Thyroid gland (tissue), 4 donors: Measurements from ENCODE around the gene OR52K2. TPM values are rescaled to one million over a fixed set of nuclear protein-coding genes. Genes with fewer than 3 reads are reported as not detected.

Experiments used
- DNase-seq, 2 donors: peaks; one replicate each; pipeline ENCODE4 v3.0.0-alpha.2; 2019
- H3K27ac ChIP-seq, 3 donors: fragments of 200-600 bp; sonication (generic); 1 replicate in 2 of 3; 2 replicates in 1 of 3; pipeline ENCODE4 v1.5.1; 2016 to 2019; ENCODE audit warnings: mild to moderate bottlenecking in 1 of 3, moderate library complexity in 1 of 3
- H3K27me3 ChIP-seq: fragments of 200-600 bp; sonication (generic); one replicate; pipeline ENCODE4 v1.5.1; 2019
- H3K36me3 ChIP-seq, 2 donors: fragments of 200-600 bp; sonication (generic); one replicate each; pipeline ENCODE4 v1.5.1; 2016 to 2019
- H3K4me1 ChIP-seq, 2 donors: fragments of 200-600 bp; sonication (generic); one replicate each; pipeline ENCODE4 v1.5.1; 2017 to 2019
- H3K4me3 ChIP-seq, 3 donors: fragments of 200-600 bp; sonication (generic); replicated peaks in 1 of 3; 1 replicate in 2 of 3; 2 replicates in 1 of 3; pipeline ENCODE4 v1.5.1; 2016; ENCODE audit warnings: mild to moderate bottlenecking in 1 of 3
- H3K9me3 ChIP-seq: fragments of 200-600 bp; sonication (generic); one replicate; pipeline ENCODE4 v1.5.1; 2017
- POLR2A ChIP-seq, 2 donors: fragments of 450-650 bp; IDR thresholded peaks; one replicate each; pipeline ENCODE4 v1.6.1; 2017; ENCODE audit warnings: antibody characterized with exemption in 2 of 2, mild to moderate bottlenecking in 2 of 2, moderate library complexity in 1 of 2
- WGBS, 2 donors: methylation state at CpG; one replicate each; pipeline ENCODE4 v1.1.5; 2017; 5-methylcytosine and 5-hydroxymethylcytosine counted together
- intact Hi-C: fragments of 100-400 bp; cut with DNase I; formaldehyde crosslinking; loops from one replicate; pipeline ENCODE4 v1.15.1; 2023
- total RNA-seq, 4 donors: library from RNA; depleted of rRNA; stranded (reverse); fragments of >200 nt; gene quantifications; one replicate each; pipeline ENCODE4 v1.2.3, GENCODE V29; 2016
- TF ChIP-seq, protein P1 (sequence below), 6 experiments: fragments of 200-600 bp in 3 of 6; fragments of 450-650 bp in 3 of 6; sonication (generic) in 3 of 6; IDR thresholded peaks; one replicate each; pipeline ENCODE4 v1.5.1; 2016 to 2019; ENCODE audit warnings: antibody characterized with exemption in 6 of 6, mild to moderate bottlenecking in 2 of 6, inconsistent platforms in 1 of 6, moderate library complexity in 1 of 6

Gene OR52K2
- total RNA-seq, 4 donors from 2014 or later, result not detected

GRCh38 chr11:4465407-4465806, 16.3 kb downstream of the OR52K2 start:
- whole genome bisulfite sequencing, 2 donors, result 75 to 90% methylated on average over 1 of the region's 1 CpG

DNA sequence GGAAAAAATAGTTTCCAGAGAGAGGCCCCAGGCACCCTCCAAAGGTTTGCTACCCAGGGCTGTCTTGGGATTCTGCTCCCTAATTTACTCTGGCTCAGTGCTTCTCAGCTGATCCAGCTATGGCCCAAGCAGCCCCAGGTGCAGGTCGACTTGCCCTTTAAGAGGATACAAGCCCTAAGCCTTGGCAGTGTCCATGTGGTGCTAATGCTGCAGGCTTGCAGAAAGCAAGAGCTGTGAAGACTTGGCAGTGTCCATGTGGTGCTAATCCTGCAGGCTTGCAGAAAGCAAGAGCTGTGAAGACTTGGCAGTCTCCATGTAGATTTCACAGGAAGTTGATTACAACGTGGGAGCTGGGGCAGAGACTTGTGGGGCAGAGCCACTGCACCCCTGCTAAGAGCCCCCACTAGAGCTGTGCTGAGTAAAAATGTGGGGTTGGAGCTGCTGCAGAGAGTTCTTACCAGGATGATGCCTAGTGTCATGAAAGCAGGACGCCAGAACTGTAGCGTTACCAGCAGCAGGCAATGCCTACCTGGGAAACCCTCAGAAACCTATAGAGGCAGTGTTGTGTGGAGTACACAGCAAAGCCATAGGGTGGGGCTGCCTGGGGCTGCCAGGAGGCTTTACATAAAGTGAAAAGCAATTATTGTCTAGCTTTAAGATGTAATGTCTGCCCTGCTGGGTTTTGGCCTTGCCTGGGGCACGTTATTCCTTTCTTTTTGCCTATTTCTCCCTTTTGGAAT, 17.2 kb downstream of the OR52K2 start:
- no peaks in the 10 kb centered on the region for H3K27me3 ChIP-seq
- no peaks in the 10 kb centered on the region for H3K4me1 ChIP-seq
- TF ChIP-seq, protein P1, sequence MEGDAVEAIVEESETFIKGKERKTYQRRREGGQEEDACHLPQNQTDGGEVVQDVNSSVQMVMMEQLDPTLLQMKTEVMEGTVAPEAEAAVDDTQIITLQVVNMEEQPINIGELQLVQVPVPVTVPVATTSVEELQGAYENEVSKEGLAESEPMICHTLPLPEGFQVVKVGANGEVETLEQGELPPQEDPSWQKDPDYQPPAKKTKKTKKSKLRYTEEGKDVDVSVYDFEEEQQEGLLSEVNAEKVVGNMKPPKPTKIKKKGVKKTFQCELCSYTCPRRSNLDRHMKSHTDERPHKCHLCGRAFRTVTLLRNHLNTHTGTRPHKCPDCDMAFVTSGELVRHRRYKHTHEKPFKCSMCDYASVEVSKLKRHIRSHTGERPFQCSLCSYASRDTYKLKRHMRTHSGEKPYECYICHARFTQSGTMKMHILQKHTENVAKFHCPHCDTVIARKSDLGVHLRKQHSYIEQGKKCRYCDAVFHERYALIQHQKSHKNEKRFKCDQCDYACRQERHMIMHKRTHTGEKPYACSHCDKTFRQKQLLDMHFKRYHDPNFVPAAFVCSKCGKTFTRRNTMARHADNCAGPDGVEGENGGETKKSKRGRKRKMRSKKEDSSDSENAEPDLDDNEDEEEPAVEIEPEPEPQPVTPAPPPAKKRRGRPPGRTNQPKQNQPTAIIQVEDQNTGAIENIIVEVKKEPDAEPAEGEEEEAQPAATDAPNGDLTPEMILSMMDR (IDR thresholded peaks at IDR 0.05), result no peak
- no peak for TF ChIP-seq POLR2A (IDR thresholded peaks at IDR 0.05)
- intact Hi-C loops, result no loop called here
- no peaks in the 10 kb centered on the region for H3K36me3 ChIP-seq
- H3K27ac ChIP-seq, result no peak overlapping the region
- H3K9me3 ChIP-seq, result no peaks in the 10 kb centered on the region
- DNase-seq, result no peak
- 44 to 57% methylated on average over 5 of the region's 5 CpGs for WGBS, 2 donors
- H3K4me3 ChIP-seq, result no peak overlapping the region

More at GRCh38 chr11:4465407-4465806, 16.3 kb downstream of the OR52K2 start:
- Histone ChIP-seq H3K4me1 (no peaks in the 10 kb centered on the region), H3K9me3 (no peaks in the 10 kb centered on the region), H3K27me3 (no peaks in the 10 kb centered on the region), H3K36me3 (no peaks in the 10 kb centered on the region), H3K4me3 (no peak overlapping the region), H3K27ac (no peak overlapping the region)
- TF ChIP-seq POLR2A (IDR thresholded peaks at IDR 0.05), result no peak
- TF ChIP-seq, protein P1 (IDR thresholded peaks at IDR 0.05), result no peak
- no peak for DNase-seq
- intact Hi-C loops, result no loop called here

- intact Hi-C loops, result no loop called here
- Histone ChIP-seq H3K4me3 (no peak overlapping the region), H3K9me3 (no peaks in the 10 kb centered on the region), H3K36me3 (no peaks in the 10 kb centered on the region), H3K27ac (no peak overlapping the region), H3K27me3 (no peaks in the 10 kb centered on the region), H3K4me1 (no peaks in the 10 kb centered on the region)
- no peak for DNase-seq
- TF ChIP-seq, protein P1 (IDR thresholded peaks at IDR 0.05), result no peak
- TF ChIP-seq POLR2A (IDR thresholded peaks at IDR 0.05), result no peak
Measured at GRCh38 chr11:4466871-4467442, 17.9 kb downstream of the OR52K2 start.

DNA sequence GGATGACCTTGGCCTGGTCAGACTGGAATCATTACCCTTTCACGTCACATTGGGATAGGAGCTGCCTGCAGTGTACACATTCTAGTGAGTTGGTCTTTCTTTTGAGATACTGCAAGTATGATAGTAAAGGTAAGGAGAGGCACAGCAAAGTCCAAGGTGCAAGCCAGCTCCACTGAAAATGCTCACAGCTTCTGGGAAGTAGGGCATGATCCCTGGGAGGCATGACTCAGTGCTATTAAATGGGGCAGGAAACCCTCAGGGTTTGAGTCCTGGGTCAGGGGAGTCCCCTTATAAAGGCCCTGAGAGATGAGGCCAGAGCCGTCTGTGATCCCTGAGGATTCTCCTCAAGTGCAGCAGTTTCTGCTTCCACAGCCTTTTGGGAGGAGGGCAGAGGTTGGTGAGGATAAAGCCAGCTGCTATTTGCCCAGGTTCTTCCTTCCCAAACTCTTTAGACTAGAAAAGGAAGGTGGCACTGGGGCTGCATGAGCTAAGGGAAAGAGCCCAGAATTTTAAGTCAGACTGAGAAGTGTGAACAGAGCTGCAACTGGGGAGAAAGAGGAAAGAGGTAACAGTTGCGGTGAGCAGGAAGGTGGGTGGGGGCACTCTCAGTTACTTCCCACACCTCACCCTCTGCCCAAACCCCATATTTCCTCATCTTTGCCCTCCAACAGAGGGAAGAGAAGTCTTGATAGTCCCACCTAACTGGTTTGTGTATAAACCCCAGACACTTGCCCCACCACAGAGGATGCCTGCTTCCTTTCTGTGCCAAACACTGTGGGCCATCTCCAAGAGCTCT, 18.9 kb downstream of the OR52K2 start:
- TF ChIP-seq, protein P1 (IDR thresholded peaks at IDR 0.05), result no peak
- TF ChIP-seq POLR2A (IDR thresholded peaks at IDR 0.05), result no peak
- WGBS, 2 donors, result 78 to 82% methylated on average over 3 of the region's 3 CpGs
- Histone ChIP-seq H3K36me3 (no peaks in the 10 kb centered on the region), H3K4me3 (no peak overlapping the region), H3K4me1 (no peaks in the 10 kb centered on the region), H3K9me3 (no peaks in the 10 kb centered on the region), H3K27ac (no peak overlapping the region), H3K27me3 (no peaks in the 10 kb centered on the region)
- no peak for DNase-seq
- intact Hi-C loops, result no loop called here

DNA sequence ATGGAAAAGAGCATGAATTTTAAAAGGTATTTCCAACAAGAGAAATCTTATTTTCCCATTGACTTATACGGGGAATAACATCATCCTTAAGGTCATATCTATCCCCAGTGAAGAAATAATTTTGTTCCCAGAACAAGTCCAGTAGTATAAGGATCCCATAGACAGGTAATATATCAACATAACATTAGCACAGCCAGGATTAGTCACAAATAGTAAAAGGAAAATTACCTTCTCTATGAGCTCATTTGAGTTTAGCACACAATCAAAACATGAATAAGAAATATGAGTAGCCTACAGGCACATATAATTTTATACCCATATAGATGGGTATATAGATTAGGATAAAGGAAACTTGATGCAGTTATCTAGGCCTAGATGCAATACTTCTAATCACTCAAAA, 30.5 kb downstream of the OR52K2 start:
- Histone ChIP-seq H3K9me3 (no peaks in the 10 kb centered on the region), H3K4me1 (no peaks in the 10 kb centered on the region), H3K4me3 (no peak overlapping the region), H3K27me3 (no peaks in the 10 kb centered on the region), H3K27ac (no peak overlapping the region), H3K36me3 (no peaks in the 10 kb centered on the region)
- TF ChIP-seq, protein P1 (IDR thresholded peaks at IDR 0.05), result no peak
- TF ChIP-seq POLR2A (IDR thresholded peaks at IDR 0.05), result no peak
- DNase-seq, result no peak
- 82 to 85% methylated on average over 1 of the region's 1 CpG for WGBS, 2 donors
- intact Hi-C loops, result no loop called here
